Lower leg skin (tissue), 4 donors: ENCODE measurements around the gene EP400. TPM values are rescaled to one million over a fixed set of nuclear protein-coding genes. Genes with fewer than 3 reads are reported as not detected.

Source experiments
- DNase-seq, 2 donors: peaks; one replicate each; pipeline ENCODE4 v3.0.0-alpha.2; 2019; ENCODE audit warnings: low spot score in 2 of 2
- H3K4me3 ChIP-seq: fragments of 200-600 bp; sonication (generic); 2 replicates; pipeline ENCODE4 v1.5.1; 2017; ENCODE audit warnings: mild to moderate bottlenecking, low read depth; ENCODE audit not compliant: poor library complexity, severe bottlenecking
- POLR2A ChIP-seq, 2 donors: fragments of 450-650 bp; IDR thresholded peaks; one replicate each; pipeline ENCODE4 v1.6.1; 2016 to 2017; ENCODE audit warnings: antibody characterized with exemption in 2 of 2, mild to moderate bottlenecking in 1 of 2, moderate library complexity in 1 of 2
- WGBS, 2 donors: methylation state at CpG; one replicate each; pipeline ENCODE4 v1.1.5; 2018; 5-methylcytosine and 5-hydroxymethylcytosine counted together
- intact Hi-C: fragments of 100-400 bp; cut with DNase I; formaldehyde crosslinking; loops from one replicate; pipeline ENCODE4 v1.15.0; 2023; ENCODE audit warnings: low total_unique reads
- total RNA-seq, 4 donors: library from RNA; depleted of rRNA; stranded (reverse); fragments of >200 nt; gene quantifications; one replicate each; pipeline ENCODE4 v1.1.0, GENCODE V29; 2016
- TF ChIP-seq, protein P1 (sequence below), 3 donors: fragments of 450-650 bp; IDR thresholded peaks; one replicate each; pipeline ENCODE4 v1.5.1; 2016; ENCODE audit warnings: antibody characterized with exemption in 3 of 3, mild to moderate bottlenecking in 3 of 3, moderate library complexity in 2 of 3

Gene EP400
- total RNA-seq, 4 donors from 2014 or later = 22.0 to 45.8 (median 24.6) TPM

DNA sequence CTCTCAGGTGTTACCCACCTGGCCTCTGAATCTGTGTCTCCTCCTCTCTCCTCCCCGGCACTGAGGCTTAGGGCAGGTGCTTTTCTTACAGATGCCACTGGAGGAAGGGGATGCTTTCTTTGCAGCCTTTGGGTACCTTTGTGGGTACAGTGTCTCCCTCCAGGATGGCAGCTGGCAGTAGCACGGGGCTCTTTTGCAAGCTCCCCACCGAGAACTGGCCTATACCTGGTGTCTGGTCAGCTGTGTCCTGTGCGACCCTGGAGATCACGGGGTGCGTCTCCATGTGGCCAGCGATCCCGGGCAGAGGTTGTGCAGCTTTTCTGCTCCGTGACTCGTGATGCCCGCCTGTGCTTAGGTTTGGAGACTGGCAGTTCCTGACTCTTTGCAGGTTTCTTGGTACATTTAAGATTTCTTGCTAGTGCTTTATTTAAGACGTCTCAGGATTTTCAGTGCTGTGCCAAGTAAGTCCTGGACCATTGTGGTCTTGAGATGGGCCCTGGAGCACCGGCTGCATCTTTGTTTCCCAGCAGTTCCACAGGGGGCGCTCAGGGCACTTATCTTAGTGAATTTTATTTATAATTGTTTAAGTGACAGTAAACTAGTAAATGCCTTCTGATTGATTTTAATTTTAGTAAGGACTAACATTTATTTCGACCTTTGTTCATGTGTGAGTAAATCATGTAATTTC, 125.4 kb downstream of the EP400 start:
- no peak for TF ChIP-seq POLR2A (IDR thresholded peaks at IDR 0.05)
- no peak overlapping the region for H3K4me3 ChIP-seq
- peak in 1 of 2 donors; percentile 69 for DNase-seq
- intact Hi-C loops = no loop called here
- 91% methylated on average over 15 of the region's 15 CpGs for WGBS, 2 donors

DNA sequence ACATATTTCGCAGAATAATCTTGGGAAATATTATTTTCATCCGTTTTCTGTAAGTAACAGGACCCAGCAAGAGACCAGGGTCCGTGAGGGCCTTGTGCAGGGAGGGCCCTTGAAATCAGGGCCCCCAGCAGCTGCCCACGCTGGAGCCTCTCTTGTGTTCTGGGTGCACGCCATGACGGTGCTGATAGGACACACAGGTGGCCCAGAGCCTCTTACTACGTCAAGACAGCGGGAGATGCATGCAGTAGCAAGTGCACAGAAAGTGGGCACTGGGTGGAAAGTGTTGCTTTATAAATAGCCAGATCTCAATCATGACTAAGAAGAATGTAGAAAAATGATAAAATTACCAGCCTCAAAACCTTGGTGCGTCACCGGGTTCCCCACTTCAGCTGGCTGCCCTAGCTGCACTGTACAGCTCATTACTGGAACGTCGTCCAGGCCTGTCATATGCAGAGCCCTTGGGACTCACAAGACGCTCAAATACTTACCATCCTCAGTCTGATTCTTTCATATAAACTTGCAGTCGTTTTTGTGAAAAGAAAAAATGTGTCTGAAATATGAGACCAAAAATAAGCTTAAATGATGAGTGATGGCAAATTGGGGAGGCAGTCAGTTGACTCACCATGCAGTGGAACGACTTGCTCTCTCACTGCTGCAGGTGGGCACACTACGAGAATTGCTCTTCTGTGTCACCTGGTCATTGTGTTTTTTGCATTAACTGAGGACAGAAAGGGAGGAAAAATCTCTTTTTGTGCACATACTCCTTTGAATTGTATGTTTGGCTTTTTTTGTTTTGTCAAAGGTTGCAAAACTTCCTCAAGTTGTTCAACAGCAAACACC, 126.2 kb downstream of the EP400 start:
- no peak overlapping the region for H3K4me3 ChIP-seq
- TF ChIP-seq, protein P1, sequence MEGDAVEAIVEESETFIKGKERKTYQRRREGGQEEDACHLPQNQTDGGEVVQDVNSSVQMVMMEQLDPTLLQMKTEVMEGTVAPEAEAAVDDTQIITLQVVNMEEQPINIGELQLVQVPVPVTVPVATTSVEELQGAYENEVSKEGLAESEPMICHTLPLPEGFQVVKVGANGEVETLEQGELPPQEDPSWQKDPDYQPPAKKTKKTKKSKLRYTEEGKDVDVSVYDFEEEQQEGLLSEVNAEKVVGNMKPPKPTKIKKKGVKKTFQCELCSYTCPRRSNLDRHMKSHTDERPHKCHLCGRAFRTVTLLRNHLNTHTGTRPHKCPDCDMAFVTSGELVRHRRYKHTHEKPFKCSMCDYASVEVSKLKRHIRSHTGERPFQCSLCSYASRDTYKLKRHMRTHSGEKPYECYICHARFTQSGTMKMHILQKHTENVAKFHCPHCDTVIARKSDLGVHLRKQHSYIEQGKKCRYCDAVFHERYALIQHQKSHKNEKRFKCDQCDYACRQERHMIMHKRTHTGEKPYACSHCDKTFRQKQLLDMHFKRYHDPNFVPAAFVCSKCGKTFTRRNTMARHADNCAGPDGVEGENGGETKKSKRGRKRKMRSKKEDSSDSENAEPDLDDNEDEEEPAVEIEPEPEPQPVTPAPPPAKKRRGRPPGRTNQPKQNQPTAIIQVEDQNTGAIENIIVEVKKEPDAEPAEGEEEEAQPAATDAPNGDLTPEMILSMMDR (IDR thresholded peaks at IDR 0.05) = no peak
- TF ChIP-seq POLR2A (IDR thresholded peaks at IDR 0.05) = no peak
- intact Hi-C loops = no loop called here
- DNase-seq = peak in 1 of 2 donors; percentile 61
- WGBS, 2 donors = 90% methylated on average over 16 of the region's 16 CpGs

DNA sequence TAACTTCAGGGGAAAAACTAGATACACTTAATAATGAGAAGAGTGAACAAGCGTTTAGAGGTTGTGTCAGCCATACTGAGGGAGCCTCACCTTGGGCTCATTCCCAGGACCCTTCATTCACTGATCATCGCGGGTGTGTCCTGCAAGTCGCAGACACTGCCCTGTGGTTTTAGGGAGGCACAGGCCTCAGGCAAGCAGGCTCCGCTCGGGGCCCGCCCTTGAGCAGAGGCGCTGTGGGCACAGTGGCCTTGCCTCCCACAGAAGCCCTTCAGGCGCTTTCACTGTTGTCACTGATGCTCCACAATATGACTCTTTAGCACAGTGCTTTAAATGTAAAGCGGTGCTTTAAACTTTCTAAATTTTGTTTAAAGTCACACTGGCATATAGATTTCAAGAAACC, 127.0 kb downstream of the EP400 start:
- DNase-seq = no peak
- H3K4me3 ChIP-seq = no peak overlapping the region
- TF ChIP-seq, protein P1 (IDR thresholded peaks at IDR 0.05) = no peak
- TF ChIP-seq POLR2A (IDR thresholded peaks at IDR 0.05) = no peak
- 86 to 89% methylated on average over 10 of the region's 10 CpGs for WGBS, 2 donors
- intact Hi-C loops = no loop called here

DNA sequence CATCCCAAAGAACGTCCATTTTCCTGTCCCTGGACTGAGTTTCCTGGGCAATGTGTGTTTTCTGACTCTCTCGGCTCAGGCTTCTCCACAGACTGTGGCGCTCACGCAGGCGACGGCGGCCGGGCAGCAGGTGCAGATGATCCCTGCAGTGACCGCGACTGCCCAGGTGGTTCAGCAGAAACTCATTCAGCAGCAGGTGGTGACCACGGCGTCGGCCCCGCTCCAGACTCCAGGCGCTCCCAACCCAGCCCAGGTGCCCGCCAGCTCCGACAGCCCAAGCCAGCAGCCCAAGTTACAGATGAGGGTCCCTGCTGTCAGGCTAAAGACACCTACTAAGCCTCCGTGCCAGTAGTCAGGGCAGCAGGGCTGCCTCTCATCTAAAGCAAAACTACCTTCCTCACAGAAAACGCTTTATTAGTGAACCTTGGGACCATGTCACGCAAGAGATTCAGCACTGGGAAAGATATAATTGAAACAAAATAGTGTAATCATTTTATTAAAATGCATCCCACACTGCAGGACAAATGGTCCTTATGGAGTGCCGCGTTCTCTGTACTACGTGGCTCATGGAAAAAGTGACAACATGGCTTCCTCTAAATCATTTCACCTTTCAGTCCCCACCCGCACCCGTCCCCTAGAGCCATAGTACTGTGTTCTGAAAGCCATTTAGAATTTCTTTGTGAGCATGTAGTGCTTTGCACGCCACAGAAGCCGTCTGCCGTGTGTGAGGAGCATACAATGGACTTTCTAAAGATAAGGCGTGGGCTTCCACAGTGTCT, 127.8 kb downstream of the EP400 start:
- TF ChIP-seq, protein P1 (IDR thresholded peaks at IDR 0.05) = no peak
- TF ChIP-seq POLR2A (IDR thresholded peaks at IDR 0.05) = no peak

DNA sequence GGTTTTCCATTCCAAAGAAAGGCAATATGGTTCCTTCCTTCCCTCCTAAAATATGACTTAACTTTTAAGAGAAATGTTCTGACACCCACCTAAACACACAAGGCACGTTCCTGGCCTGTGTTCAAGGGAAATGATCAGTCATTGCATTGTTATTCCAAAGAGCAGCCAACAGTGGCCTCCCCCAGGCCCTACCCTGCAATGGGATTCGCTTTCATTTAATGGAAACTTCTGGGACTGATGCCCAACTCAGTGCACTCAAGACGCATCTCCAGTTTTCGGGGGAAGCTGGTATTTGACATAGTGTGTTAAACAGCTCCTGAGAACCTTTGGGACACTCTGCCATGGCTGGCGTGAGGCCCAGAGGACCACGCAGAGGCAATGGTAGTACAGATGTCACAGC, 128.4 kb downstream of the EP400 start:
- peak in 1 of 2 donors; percentile 79 for DNase-seq

More for the DNA sequence above, 127.8 kb downstream of the EP400 start:
- H3K4me3 ChIP-seq = no peak overlapping the region
- WGBS, 2 donors = 94 to 95% methylated on average over 26 to 29 of the region's 29 CpGs
- peak in 1 of 2 donors; percentile 69 for DNase-seq
- intact Hi-C loops = no loop called here

More for the DNA sequence above, 128.4 kb downstream of the EP400 start:
- no peak for TF ChIP-seq POLR2A (IDR thresholded peaks at IDR 0.05)
- TF ChIP-seq, protein P1 (IDR thresholded peaks at IDR 0.05) = no peak
- 64 to 72% methylated on average over 6 of the region's 6 CpGs for WGBS, 2 donors
- intact Hi-C loops = no loop called here
- no peak overlapping the region for H3K4me3 ChIP-seq
